ENCODE results near the gene PANK2. TPM values are rescaled to one million over a fixed set of nuclear protein-coding genes. Genes with fewer than 3 reads are reported as not detected.

Gene PANK2
- total RNA-seq, 2 experiments from 2014 or later, result 47.6 to 50.3 TPM

DNA sequence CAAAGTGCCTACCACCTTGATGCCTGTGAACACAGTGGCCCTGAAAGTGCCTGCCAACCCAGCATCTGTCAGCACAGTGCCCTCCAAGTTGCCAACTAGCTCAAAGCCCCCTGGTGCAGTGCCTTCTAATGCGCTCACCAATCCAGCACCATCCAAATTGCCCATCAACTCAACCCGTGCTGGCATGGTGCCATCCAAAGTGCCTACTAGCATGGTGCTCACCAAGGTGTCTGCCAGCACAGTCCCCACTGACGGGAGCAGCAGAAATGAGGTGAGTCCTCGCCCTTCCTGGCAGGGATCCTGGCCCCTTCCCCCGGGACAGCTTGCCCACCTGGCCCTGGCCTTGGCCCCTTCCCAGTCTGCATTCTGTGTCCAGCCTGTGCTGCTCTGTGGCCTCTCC lies 24.7 kb upstream of the PANK2 start:
- no peak for ATAC-seq
- Mint-ChIP-seq H3K36me3 (ENCODE audit: low read depth) (peaks cover 37% of the 10 kb centered on the region), H3K27ac (no peak overlapping the region), H3K4me3 (no peak overlapping the region), H3K9me3 (no peaks in the 10 kb centered on the region), H3K4me1 (ENCODE audit: low read depth) (no peaks in the 10 kb centered on the region), H3K27me3 (no peaks in the 10 kb centered on the region)
- intact Hi-C loops (cut with micrococcal nuclease), result no loop called here
- CTCF ChIA-PET, result interaction anchor here (1.7 kb wide), 1 partner anchor 10 kb away, joined by 5 read pairs; no protein-coding TSS in a partner anchor
- no peak for DNase-seq
- TF ChIP-seq, protein P1, sequence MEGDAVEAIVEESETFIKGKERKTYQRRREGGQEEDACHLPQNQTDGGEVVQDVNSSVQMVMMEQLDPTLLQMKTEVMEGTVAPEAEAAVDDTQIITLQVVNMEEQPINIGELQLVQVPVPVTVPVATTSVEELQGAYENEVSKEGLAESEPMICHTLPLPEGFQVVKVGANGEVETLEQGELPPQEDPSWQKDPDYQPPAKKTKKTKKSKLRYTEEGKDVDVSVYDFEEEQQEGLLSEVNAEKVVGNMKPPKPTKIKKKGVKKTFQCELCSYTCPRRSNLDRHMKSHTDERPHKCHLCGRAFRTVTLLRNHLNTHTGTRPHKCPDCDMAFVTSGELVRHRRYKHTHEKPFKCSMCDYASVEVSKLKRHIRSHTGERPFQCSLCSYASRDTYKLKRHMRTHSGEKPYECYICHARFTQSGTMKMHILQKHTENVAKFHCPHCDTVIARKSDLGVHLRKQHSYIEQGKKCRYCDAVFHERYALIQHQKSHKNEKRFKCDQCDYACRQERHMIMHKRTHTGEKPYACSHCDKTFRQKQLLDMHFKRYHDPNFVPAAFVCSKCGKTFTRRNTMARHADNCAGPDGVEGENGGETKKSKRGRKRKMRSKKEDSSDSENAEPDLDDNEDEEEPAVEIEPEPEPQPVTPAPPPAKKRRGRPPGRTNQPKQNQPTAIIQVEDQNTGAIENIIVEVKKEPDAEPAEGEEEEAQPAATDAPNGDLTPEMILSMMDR (IDR thresholded peaks at IDR 0.05), result no peak
- POLR2A ChIA-PET, result no interaction called here

DNA sequence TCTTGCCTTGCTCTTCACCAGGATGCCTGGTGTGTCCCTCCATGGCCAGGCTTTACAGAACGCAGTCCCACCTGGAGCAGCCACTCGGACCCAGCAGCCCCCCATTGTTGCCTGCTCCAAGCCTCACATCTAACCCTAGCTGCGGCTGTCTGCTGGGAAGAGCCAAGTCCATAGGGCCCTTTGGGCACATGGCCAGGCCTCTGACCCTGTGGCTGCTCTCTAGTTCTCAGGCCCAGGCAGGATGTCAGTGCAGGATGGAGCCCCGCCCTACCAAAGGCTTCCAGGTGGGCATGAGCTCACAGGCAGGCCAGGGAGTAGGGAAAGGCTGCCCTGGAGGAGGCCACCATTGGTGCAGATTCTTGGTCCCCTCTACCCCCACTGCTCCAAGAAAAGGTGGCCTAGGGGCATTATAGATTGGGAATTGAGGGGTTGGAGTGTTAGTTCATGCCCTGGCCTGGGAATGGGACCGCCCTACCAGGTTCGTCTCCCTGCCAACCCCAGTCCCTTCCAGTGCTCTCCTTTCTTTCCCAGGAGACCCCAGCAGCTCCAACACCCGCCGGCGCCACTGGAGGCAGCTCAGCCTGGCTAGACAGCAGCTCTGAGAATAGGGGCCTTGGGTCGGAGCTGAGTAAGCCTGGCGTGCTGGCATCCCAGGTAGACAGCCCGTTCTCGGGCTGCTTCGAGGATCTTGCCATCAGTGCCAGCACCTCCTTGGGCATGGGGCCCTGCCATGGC lies 23.9 kb upstream of the PANK2 start:
- ATAC-seq (no peak), DNase-seq (no peak)
- ChIA-PET POLR2A (no interaction called here), CTCF (interaction anchor here (1.1 to 1.7 kb wide), 2 partner anchors 10 to 78 kb away, joined by 3 to 5 read pairs; no protein-coding TSS in a partner anchor)
- no peaks in the 10 kb centered on the region for H3K27me3 Mint-ChIP-seq
- H3K27ac Mint-ChIP-seq, result no peak overlapping the region
- H3K9me3 Mint-ChIP-seq, result no peaks in the 10 kb centered on the region
- H3K36me3 Mint-ChIP-seq (ENCODE audit: low read depth), result peaks cover 37% of the 10 kb centered on the region
- intact Hi-C loops (cut with micrococcal nuclease), result no loop called here
- TF ChIP-seq, protein P1 (IDR thresholded peaks at IDR 0.05), result no peak
- H3K4me1 Mint-ChIP-seq (ENCODE audit: low read depth), result no peaks in the 10 kb centered on the region
- no peak overlapping the region for H3K4me3 Mint-ChIP-seq

DNA sequence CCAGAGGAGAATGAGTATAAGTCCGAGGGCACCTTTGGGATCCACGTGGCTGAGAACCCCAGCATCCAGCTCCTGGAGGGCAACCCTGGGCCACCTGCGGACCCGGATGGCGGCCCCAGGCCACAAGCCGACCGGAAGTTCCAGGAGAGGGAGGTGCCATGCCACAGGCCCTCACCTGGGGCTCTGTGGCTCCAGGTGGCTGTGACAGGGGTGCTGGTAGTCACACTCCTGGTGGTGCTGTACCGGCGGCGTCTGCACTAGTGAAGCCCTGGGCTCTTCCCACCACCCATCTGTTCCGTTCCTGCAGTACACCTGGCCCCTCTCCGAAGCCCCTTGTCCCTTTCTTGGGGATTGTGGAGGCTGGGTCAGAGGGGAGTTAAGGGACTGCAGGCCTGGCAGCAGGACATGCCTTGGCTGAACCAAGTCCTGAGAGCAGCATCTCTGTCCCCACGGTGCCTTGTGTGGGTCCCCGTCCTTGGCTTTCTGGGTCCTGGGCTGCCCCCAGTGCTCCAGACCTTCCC lies 23.2 kb upstream of the PANK2 start:
- H3K4me3 Mint-ChIP-seq, result no peak overlapping the region
- no peak overlapping the region for H3K27ac Mint-ChIP-seq
- H3K27me3 Mint-ChIP-seq, result no peaks in the 10 kb centered on the region
- intact Hi-C loops (cut with micrococcal nuclease), result no loop called here
- DNase-seq (no peak), ATAC-seq (no peak)
- TF ChIP-seq, protein P1 (IDR thresholded peaks at IDR 0.05), result no peak
- ChIA-PET CTCF (interaction anchor here (1.1 to 2.6 kb wide), 3 partner anchors 11 to 78 kb away, joined by 3 to 14 read pairs (median 5); no protein-coding TSS in a partner anchor), POLR2A (no interaction called here)
- no peaks in the 10 kb centered on the region for H3K9me3 Mint-ChIP-seq
- no peaks in the 10 kb centered on the region for H3K4me1 Mint-ChIP-seq (ENCODE audit: low read depth)
- H3K36me3 Mint-ChIP-seq (ENCODE audit: low read depth), result peaks cover 37% of the 10 kb centered on the region

DNA sequence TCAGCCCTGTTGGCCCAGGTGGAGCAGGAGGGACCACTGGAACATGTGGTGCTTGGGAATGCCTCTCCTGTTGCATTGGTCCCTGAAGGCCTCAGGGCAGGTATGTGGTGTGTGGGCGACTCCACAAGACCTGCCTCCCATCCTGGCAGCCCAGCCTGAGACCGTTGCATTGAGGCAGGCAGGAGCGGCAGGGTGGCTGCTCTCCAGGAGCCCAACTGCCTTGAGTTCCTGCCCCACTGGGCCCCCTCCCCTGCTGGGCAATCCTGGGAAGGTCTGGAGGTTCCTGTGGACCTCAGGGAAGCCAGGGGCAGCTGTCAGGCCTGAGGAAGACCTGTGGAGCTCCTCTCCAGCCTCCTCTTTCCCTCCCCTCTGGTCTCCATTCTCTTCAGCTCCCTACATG lies 22.7 kb upstream of the PANK2 start:
- CTCF ChIA-PET, result interaction anchor here (1.1 to 2.6 kb wide), 3 partner anchors 11 to 126 kb away, joined by 3 to 14 read pairs (median 3); no protein-coding TSS in a partner anchor
- peaks cover 33% of the 10 kb centered on the region for H3K36me3 Mint-ChIP-seq (ENCODE audit: low read depth)
- TF ChIP-seq, protein P1 (IDR thresholded peaks at IDR 0.05), result no peak
- intact Hi-C loops (cut with micrococcal nuclease), result no loop called here
- H3K27ac Mint-ChIP-seq, result no peak overlapping the region
- no peaks in the 10 kb centered on the region for H3K9me3 Mint-ChIP-seq
- no peaks in the 10 kb centered on the region for H3K4me1 Mint-ChIP-seq (ENCODE audit: low read depth)
- DNase-seq (no peak), ATAC-seq (no peak)
- H3K4me3 Mint-ChIP-seq, result no peak overlapping the region
- H3K27me3 Mint-ChIP-seq, result no peaks in the 10 kb centered on the region
- POLR2A ChIA-PET, result interaction anchor here (0.6 kb wide), 1 partner anchor 205 kb away, joined by 3 read pairs; no protein-coding TSS in a partner anchor

DNA sequence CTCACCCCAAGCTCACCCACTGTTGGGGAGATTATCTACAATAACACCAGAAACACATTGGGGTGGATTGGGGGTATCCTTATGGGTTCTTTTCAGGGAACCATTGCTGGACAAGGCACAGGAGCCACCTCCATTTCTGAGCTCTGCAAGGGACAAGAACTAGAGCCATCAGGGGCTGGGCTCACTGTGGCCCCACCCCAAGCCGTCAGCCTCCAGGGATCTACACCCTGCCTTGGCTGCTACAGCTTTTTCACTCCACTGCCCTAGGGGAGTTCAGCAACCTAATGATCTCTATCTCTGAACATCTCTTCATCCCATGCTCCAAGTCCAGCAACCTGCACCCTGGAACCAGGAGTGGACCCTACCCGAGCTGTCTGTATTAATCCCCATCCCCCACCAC lies 21.4 kb upstream of the PANK2 start:
- TF ChIP-seq, protein P1 (IDR thresholded peaks at IDR 0.05), result no peak
- CTCF ChIA-PET, result interaction anchor here (1.2 to 2.6 kb wide), 4 partner anchors 13 to 157 kb away, joined by 3 to 14 read pairs (median 6); partner anchors contain the start of gene CENPB
- POLR2A ChIA-PET, result interaction anchor here (0.5 kb wide), 1 partner anchor 366 kb away, joined by 3 read pairs; no protein-coding TSS in a partner anchor
- DNase-seq (no peak), ATAC-seq (no peak)
- H3K36me3 Mint-ChIP-seq (ENCODE audit: low read depth), result peaks cover 22% of the 10 kb centered on the region
- no peak overlapping the region for H3K27ac Mint-ChIP-seq
- H3K4me3 Mint-ChIP-seq, result no peak overlapping the region
- H3K9me3 Mint-ChIP-seq, result no peaks in the 10 kb centered on the region
- no peaks in the 10 kb centered on the region for H3K4me1 Mint-ChIP-seq (ENCODE audit: low read depth)
- intact Hi-C loops (cut with micrococcal nuclease), result no loop called here
- no peaks in the 10 kb centered on the region for H3K27me3 Mint-ChIP-seq
